ENCODE results near the gene NXPE4. TPM values are rescaled to one million over a fixed set of nuclear protein-coding genes. Genes with fewer than 3 reads are reported as not detected.

NXPE4 gene
- polyA plus RNA-seq, 3 donors, result not detected

GRCh38 chr11:114569801-114570200 is 25.8 kb downstream of the NXPE4 start:
- no peak overlapping the region for H3K9ac ChIP-seq (ENCODE audit: insufficient read depth, low read length, poor library complexity, severe bottlenecking)

GRCh38 chr11:114566276-114566675 is 29.3 kb downstream of the NXPE4 start:
- no peaks in the 10 kb centered on the region for H3K27me3 Mint-ChIP-seq (ENCODE audit: low read depth in 3 of 3)
- 43% methylated on average over 1 of the region's 2 CpGs for WGBS (ENCODE audit: insufficient coverage)
- peak overlapping the region in 1 of 7 donors; percentile 16 for H3K27ac Mint-ChIP-seq

More at GRCh38 chr11:114569801-114570200, 25.8 kb downstream of the NXPE4 start:
- H3K9me3 ChIP-seq (replicated peaks in 1 of 2; ENCODE audit: control insufficient read depth in 1 of 2, insufficient read depth in 1 of 2, low read length in 2 of 2), result peaks cover 0 to 4% of the 10 kb centered on the region in 2 donors
- no peaks in the 10 kb centered on the region for H3K36me3 Mint-ChIP-seq
- no peak for DNase-seq
- H3K4me3 ChIP-seq (replicated peaks in 1 of 3; ENCODE audit: low read depth in 2 of 3, low read length in 3 of 3), result no peak overlapping the region
- no peaks in the 10 kb centered on the region for H3K27me3 ChIP-seq (ENCODE audit: control insufficient read depth in 2 of 2, insufficient read depth in 2 of 2, low read length in 2 of 2)
- H3K4me1 Mint-ChIP-seq, result no peaks in the 10 kb centered on the region
- TF ChIP-seq CTCF (IDR thresholded peaks at IDR 0.05), result no peak
- no peak overlapping the region for H2AFZ ChIP-seq (ENCODE audit: insufficient read depth, low read depth, low read length, poor library complexity, severe bottlenecking)
- no peaks in the 10 kb centered on the region for H3K4me1 ChIP-seq (ENCODE audit: control insufficient read depth in 1 of 2, insufficient read depth in 2 of 2, low read length in 2 of 2)
- no peak overlapping the region for H3K27ac Mint-ChIP-seq
- H3K4me3 Mint-ChIP-seq, result no peak overlapping the region
- H3K27me3 Mint-ChIP-seq (ENCODE audit: low read depth in 3 of 3), result peaks cover 0 to 2% (median 0%) of the 10 kb centered on the region in 3 donors
- H3K9me3 Mint-ChIP-seq, result peaks cover 0 to 9% (median 2%) of the 10 kb centered on the region in 7 donors
- H4K20me1 ChIP-seq (ENCODE audit: insufficient read depth, low read length), result no peaks in the 10 kb centered on the region
- WGBS (ENCODE audit: insufficient coverage), result 76% methylated on average over 3 of the region's 3 CpGs
- H3K36me3 ChIP-seq (replicated peaks in 1 of 2; ENCODE audit: control insufficient read depth in 1 of 2, insufficient read depth in 2 of 2, low read length in 2 of 2), result no peaks in the 10 kb centered on the region
- no peaks in the 10 kb centered on the region for H3K79me2 ChIP-seq (ENCODE audit: insufficient read depth, low read length)
- intact Hi-C loops (cut with micrococcal nuclease), result no loop called here
- H3K27ac ChIP-seq (ENCODE audit: low read depth in 1 of 2, low read length in 2 of 2), result no peak overlapping the region
- no peak overlapping the region for H3K4me2 ChIP-seq (replicated peaks; ENCODE audit: extremely low read depth, low read length, poor library complexity, severe bottlenecking)

More at GRCh38 chr11:114566276-114566675, 29.3 kb downstream of the NXPE4 start:
- H3K4me1 Mint-ChIP-seq, result no peaks in the 10 kb centered on the region
- Histone ChIP-seq H3K9ac (ENCODE audit: insufficient read depth, low read length, poor library complexity, severe bottlenecking) (no peak overlapping the region), H3K36me3 (replicated peaks in 1 of 2; ENCODE audit: control insufficient read depth in 1 of 2, insufficient read depth in 2 of 2, low read length in 2 of 2) (no peaks in the 10 kb centered on the region), H3K4me3 (replicated peaks in 1 of 3; ENCODE audit: low read depth in 2 of 3, low read length in 3 of 3) (no peak overlapping the region), H3K79me2 (ENCODE audit: insufficient read depth, low read length) (no peaks in the 10 kb centered on the region), H2AFZ (ENCODE audit: insufficient read depth, low read depth, low read length, poor library complexity, severe bottlenecking) (no peak overlapping the region), H3K27me3 (ENCODE audit: control insufficient read depth in 2 of 2, insufficient read depth in 2 of 2, low read length in 2 of 2) (no peaks in the 10 kb centered on the region), H3K4me1 (ENCODE audit: control insufficient read depth in 1 of 2, insufficient read depth in 2 of 2, low read length in 2 of 2) (no peaks in the 10 kb centered on the region), H3K4me2 (replicated peaks; ENCODE audit: extremely low read depth, low read length, poor library complexity, severe bottlenecking) (no peak overlapping the region), H3K9me3 (replicated peaks in 1 of 2; ENCODE audit: control insufficient read depth in 1 of 2, insufficient read depth in 1 of 2, low read length in 2 of 2) (no peaks in the 10 kb centered on the region), H3K27ac (ENCODE audit: low read depth in 1 of 2, low read length in 2 of 2) (no peak overlapping the region), H4K20me1 (ENCODE audit: insufficient read depth, low read length) (no peaks in the 10 kb centered on the region)
- H3K4me3 Mint-ChIP-seq, result no peak overlapping the region
- no peaks in the 10 kb centered on the region for H3K36me3 Mint-ChIP-seq
- DNase-seq, result no peak
- intact Hi-C loops (cut with micrococcal nuclease), result no loop called here
- H3K9me3 Mint-ChIP-seq, result peaks cover 2 to 6% (median 4%) of the 10 kb centered on the region in 7 donors
- TF ChIP-seq CTCF (IDR thresholded peaks at IDR 0.05), result no peak

All from CD14-positive monocyte (primary cell).